HG03159 (cell line): ENCODE measurements around the gene FMO4.
"Not testable (repeated sequence)": the region's sequence is repeated elsewhere in the genome, so short reads cannot be mapped to it uniquely, and the experiment has no call there.

Experiments used
- ATAC-seq: cut with Tn5 transposase; IDR thresholded peaks from one replicate; pipeline ENCODE4 v1.9.1; 2021; ENCODE audit warnings: mild to moderate bottlenecking, moderate library complexity; ENCODE audit not compliant: unreplicated experiment

FMO4 gene

GRCh38 chr1:171381866-171382210, 67.9 kb downstream of the FMO4 start:
- ATAC-seq: no peak

GRCh38 chr1:171384496-171384895, 70.5 kb downstream of the FMO4 start:
- ATAC-seq: no peak

- ATAC-seq: no peak
Measured at GRCh38 chr1:171389171-171389570, 75.2 kb downstream of the FMO4 start.

- ATAC-seq: not testable (repeated sequence)
Measured at GRCh38 chr1:171390740-171391139, 76.8 kb downstream of the FMO4 start.
